Amygdala (tissue), 56 donors: ENCODE measurements around the gene NTSR1.

ENCODE experiments used
- DNase-seq, 56 donors: peaks; one replicate each; lab custom pipeline; 2025; lab: John Stamatoyannopoulos, UW

NTSR1 gene

GRCh38 chr20:62692801-62693523 lies 15.7 kb upstream of the NTSR1 start:
- no peak for DNase-seq

GRCh38 chr20:62693524-62693922 lies 15.1 kb upstream of the NTSR1 start:
- no peak for DNase-seq

GRCh38 chr20:62694106-62694505 lies 14.5 kb upstream of the NTSR1 start:
- DNase-seq: no peak

- no peak for DNase-seq
Measured at GRCh38 chr20:62694868-62695267, 13.8 kb upstream of the NTSR1 start.

GRCh38 chr20:62695448-62696414 lies 12.9 kb upstream of the NTSR1 start:
- no peak for DNase-seq

GRCh38 chr20:62696434-62696957 lies 12.1 kb upstream of the NTSR1 start:
- DNase-seq: no peak

- no peak for DNase-seq
Measured at GRCh38 chr20:62696989-62697388, 11.6 kb upstream of the NTSR1 start.

GRCh38 chr20:62697468-62697912 lies 11.1 kb upstream of the NTSR1 start:
- DNase-seq: peak in 40 of 56 donors; percentile 10 to 80 (median 42)

GRCh38 chr20:62698231-62698630 lies 10.4 kb upstream of the NTSR1 start:
- DNase-seq: no peak

- DNase-seq: no peak
Measured at GRCh38 chr20:62699296-62699695, 9.3 kb upstream of the NTSR1 start.

- DNase-seq: no peak
Measured at GRCh38 chr20:62699741-62700140, 8.9 kb upstream of the NTSR1 start.

- DNase-seq: no peak
Measured at GRCh38 chr20:62700261-62700930, 8.2 kb upstream of the NTSR1 start.

GRCh38 chr20:62701161-62702012 lies 7.2 kb upstream of the NTSR1 start:
- DNase-seq: no peak

- no peak for DNase-seq
Measured at GRCh38 chr20:62702013-62702300, 6.7 kb upstream of the NTSR1 start.

- DNase-seq: no peak
Measured at GRCh38 chr20:62702895-62703852, 5.5 kb upstream of the NTSR1 start.

- no peak for DNase-seq
Measured at GRCh38 chr20:62703853-62704228, 4.8 kb upstream of the NTSR1 start.

GRCh38 chr20:62704341-62704948 lies 4.2 kb upstream of the NTSR1 start:
- DNase-seq: peak in 29 of 56 donors; percentile 11 to 81 (median 26)

GRCh38 chr20:62705627-62706026 lies 3.0 kb upstream of the NTSR1 start:
- DNase-seq: no peak
